B cell (primary cell): ENCODE data around the gene GLIS1.

ENCODE experiments used
- EZH2 ChIP-seq: IDR thresholded peaks from 2 replicates; pipeline ENCODE4 v1.6.1; 2012; ENCODE audit warnings: borderline replicate concordance, low read depth, mild to moderate bottlenecking, moderate library complexity, low read length; ENCODE audit not compliant: insufficient read depth, poor library complexity, severe bottlenecking
- TF ChIP-seq, protein P1 (sequence below): fragments of 200-600 bp; IDR thresholded peaks from one replicate; pipeline ENCODE4 v1.8.0; 2022; ENCODE audit warnings: antibody characterized with exemption, mild to moderate bottlenecking

DNA sequence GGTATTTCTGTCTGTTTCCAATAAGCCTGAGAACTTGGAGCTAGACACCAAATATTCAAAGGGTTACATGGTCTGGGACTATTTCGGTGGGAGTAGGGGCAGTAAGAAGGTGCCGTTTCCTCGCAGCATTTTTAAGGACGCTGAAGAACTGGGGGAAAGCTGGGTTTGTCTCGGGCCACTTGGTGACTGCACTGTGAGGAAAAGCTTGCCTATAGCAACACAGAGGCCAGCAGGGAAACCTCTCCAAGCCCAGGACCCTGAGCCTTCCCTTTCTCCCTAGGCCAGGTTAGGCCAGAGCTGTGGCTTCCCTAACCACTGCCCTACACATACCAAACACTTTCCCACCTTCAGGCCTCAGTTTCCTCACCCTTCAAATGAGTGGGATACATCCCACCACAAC lies 3.3 kb downstream of the GLIS1 start:
- TF ChIP-seq, protein P1, sequence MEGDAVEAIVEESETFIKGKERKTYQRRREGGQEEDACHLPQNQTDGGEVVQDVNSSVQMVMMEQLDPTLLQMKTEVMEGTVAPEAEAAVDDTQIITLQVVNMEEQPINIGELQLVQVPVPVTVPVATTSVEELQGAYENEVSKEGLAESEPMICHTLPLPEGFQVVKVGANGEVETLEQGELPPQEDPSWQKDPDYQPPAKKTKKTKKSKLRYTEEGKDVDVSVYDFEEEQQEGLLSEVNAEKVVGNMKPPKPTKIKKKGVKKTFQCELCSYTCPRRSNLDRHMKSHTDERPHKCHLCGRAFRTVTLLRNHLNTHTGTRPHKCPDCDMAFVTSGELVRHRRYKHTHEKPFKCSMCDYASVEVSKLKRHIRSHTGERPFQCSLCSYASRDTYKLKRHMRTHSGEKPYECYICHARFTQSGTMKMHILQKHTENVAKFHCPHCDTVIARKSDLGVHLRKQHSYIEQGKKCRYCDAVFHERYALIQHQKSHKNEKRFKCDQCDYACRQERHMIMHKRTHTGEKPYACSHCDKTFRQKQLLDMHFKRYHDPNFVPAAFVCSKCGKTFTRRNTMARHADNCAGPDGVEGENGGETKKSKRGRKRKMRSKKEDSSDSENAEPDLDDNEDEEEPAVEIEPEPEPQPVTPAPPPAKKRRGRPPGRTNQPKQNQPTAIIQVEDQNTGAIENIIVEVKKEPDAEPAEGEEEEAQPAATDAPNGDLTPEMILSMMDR, result no peak
- no peak for TF ChIP-seq EZH2
